Endothelial cell of umbilical vein (primary cell): ENCODE data around the gene GRWD1. TPM values are rescaled to one million over a fixed set of nuclear protein-coding genes. Genes with fewer than 3 reads are reported as not detected.

Experiments
- BruUV-seq: library from RNA; stranded (reverse); fragments of 400-500 nt; replicated peaks from 2 replicates; lab custom pipeline; 2021; lab: Mats Ljungman, UMichigan
- CTCF ChIA-PET: fragments of 300-600, 350-600 bp; sonication (Branson Sonifier 250); formaldehyde crosslinking; loops from one replicate; lab custom pipeline; 2021; ENCODE audit warnings: antibody characterized with exemption, inconsistent platforms; lab: Charles Lee
- POLR2A ChIA-PET: fragments of 300-600, 350-600 bp; sonication (Branson Sonifier 250); formaldehyde crosslinking; loops from one replicate; lab custom pipeline; 2021; ENCODE audit warnings: antibody characterized with exemption, inconsistent platforms; lab: Charles Lee
- DNase-seq: peaks from one replicate; pipeline ENCODE4 v3.0.0-alpha.2; 2011; ENCODE audit warnings: low read depth, low spot score
- FAIRE-seq: peaks from 2 replicates; lab custom pipeline; 2011; peaks lifted over from hg19 to GRCh38; lab: Jason Lieb, UNC
- H2AFZ ChIP-seq: 2 replicates; pipeline ENCODE4 v1.6.0; 2012; ENCODE audit warnings: low read depth, low read length, control low read depth, inconsistent platforms
- H3K27ac ChIP-seq: 2 replicates; pipeline ENCODE4 v1.5.1; 2011; ENCODE audit warnings: low read depth, mild to moderate bottlenecking, control low read depth, low read length, moderate library complexity; ENCODE audit not compliant: insufficient read depth
- H3K27me3 ChIP-seq, 2 experiments: 2 replicates each; pipeline versions ENCODE4 v1.6.0 to v1.6.1; 2011; ENCODE audit warnings: low read length in 2 of 2, mixed read lengths in 1 of 2; ENCODE audit not compliant: control insufficient read depth in 2 of 2, insufficient read depth in 2 of 2
- H3K36me3 ChIP-seq, 2 experiments: 2 replicates in 1 of 2; 3 replicates in 1 of 2; pipeline ENCODE4 v1.5.1; 2011; ENCODE audit warnings: low read length in 2 of 2, mild to moderate bottlenecking in 1 of 2, moderate library complexity in 1 of 2; ENCODE audit not compliant: control insufficient read depth in 2 of 2, insufficient read depth in 2 of 2; ENCODE audit errors: extremely low read depth in 1 of 2
- H3K4me1 ChIP-seq: 3 replicates; pipeline ENCODE4 v1.5.1; 2011; ENCODE audit warnings: mild to moderate bottlenecking, low read length; ENCODE audit not compliant: control insufficient read depth, insufficient read depth; ENCODE audit errors: extremely low read depth
- H3K4me2 ChIP-seq: 2 replicates; pipeline ENCODE4 v1.6.1; 2011; ENCODE audit warnings: low read length, control low read depth, mixed read lengths; ENCODE audit not compliant: insufficient read depth
- H3K4me3 ChIP-seq, 3 experiments: fragments of 200-600 bp in 1 of 3; sonication (generic), shearing (Covaris generic) in 1 of 3; replicated peaks in 1 of 3; 2 replicates each; pipeline ENCODE4 v1.5.1; 2011 to 2016; ENCODE audit warnings: control low read depth in 3 of 3, low read length in 3 of 3, mild to moderate bottlenecking in 2 of 3, inconsistent platforms in 1 of 3, low read depth in 1 of 3, moderate library complexity in 1 of 3; ENCODE audit not compliant: insufficient read depth in 1 of 3
- H3K79me2 ChIP-seq: 2 replicates; pipeline ENCODE4 v1.6.0; 2012; ENCODE audit warnings: low read length, inconsistent platforms; ENCODE audit not compliant: control insufficient read depth, insufficient read depth
- H3K9ac ChIP-seq: replicated peaks from 2 replicates; pipeline ENCODE3; 2011; ENCODE audit warnings: low read length, control low read depth; ENCODE audit not compliant: insufficient read depth; ENCODE audit errors: extremely low read depth
- H3K9me1 ChIP-seq: replicated peaks from 3 replicates; pipeline ENCODE4 v1.6.0; 2011; ENCODE audit warnings: mild to moderate bottlenecking, low read length; ENCODE audit not compliant: control insufficient read depth, insufficient read depth; ENCODE audit errors: extremely low read depth
- H3K9me3 ChIP-seq: replicated peaks from 2 replicates; pipeline ENCODE4 v1.5.1; 2012; ENCODE audit warnings: low read length, inconsistent platforms; ENCODE audit not compliant: control insufficient read depth, insufficient read depth
- H4K20me1 ChIP-seq: replicated peaks from 2 replicates; pipeline ENCODE3; 2011; ENCODE audit warnings: mild to moderate bottlenecking, low read length; ENCODE audit not compliant: control insufficient read depth, insufficient read depth; ENCODE audit errors: extremely low read depth
- GATA2 ChIP-seq: IDR thresholded peaks from 2 replicates; pipeline ENCODE4 v1.7.0; 2011; ENCODE audit warnings: low read depth, mild to moderate bottlenecking, moderate library complexity, mixed read lengths, low read length; ENCODE audit not compliant: insufficient read length, insufficient read depth
- MYC ChIP-seq: IDR thresholded peaks from one replicate; pipeline ENCODE4 v1.6.1; 2011; ENCODE audit warnings: mild to moderate bottlenecking, low read depth, low read length
- POLR2A ChIP-seq: IDR thresholded peaks from 2 replicates; pipeline ENCODE4 v1.6.1; 2012; ENCODE audit warnings: low read depth, mild to moderate bottlenecking, control low read depth, low read length
- POLR2AphosphoS5 ChIP-seq: IDR thresholded peaks from 2 replicates; pipeline ENCODE4 v1.6.1; 2012; ENCODE audit warnings: low read depth, mild to moderate bottlenecking, control low read depth, low read length, moderate library complexity; ENCODE audit not compliant: insufficient read depth
- dilution Hi-C: fragments of 300-500 bp; cut with MboI; formaldehyde crosslinking; loops from one replicate; pipeline ENCODE4 v1.15.0; 2019; ENCODE audit warnings: low sequenced_read_pairs; ENCODE audit not compliant: extremely low pct_ligation_motif_present
- intact Hi-C: fragments of 100-400 bp; cut with micrococcal nuclease; formaldehyde crosslinking; loops from one replicate; pipeline ENCODE4 v1.10.0; 2022
- polyA plus RNA-seq, 4 experiments: library from polyadenylated mRNA; depleted of rRNA in 3 of 4; stranded (reverse) in 3 of 4; unstranded in 1 of 4; fragments of >200 nt; gene quantifications; 2 replicates each; pipeline versions ENCODE4 v1.2.1 to v1.2.3, GENCODE V29; 2011 to 2012; ENCODE audit warnings: missing spikeins in 1 of 4
- total RNA-seq: library from RNA; stranded (reverse); gene quantifications from 2 replicates; pipeline ENCODE4 v1.2.3, GENCODE V29; 2021
- TF ChIP-seq, protein P1 (sequence below): IDR thresholded peaks from 2 replicates; pipeline ENCODE4 v1.6.1; 2011; ENCODE audit not compliant: insufficient read depth, insufficient read length
- TF ChIP-seq, protein P2 (sequence below), 2 donors: IDR thresholded peaks; 1 replicate in 1 of 2; 2 replicates in 1 of 2; pipeline ENCODE4 v1.5.1; 2011; ENCODE audit warnings: low read length in 2 of 2, mild to moderate bottlenecking in 2 of 2, moderate library complexity in 2 of 2, control low read depth in 1 of 2, inconsistent platforms in 1 of 2, low read depth in 1 of 2; ENCODE audit not compliant: insufficient read depth in 1 of 2; ENCODE audit errors: extremely low read depth in 1 of 2

The GRWD1 gene
- total and polyA plus RNA-seq, 2 donors (not counting 3 experiments of a cell fraction or from before 2014, with no cell fraction given), result 26.3 to 52.7 TPM

DNA sequence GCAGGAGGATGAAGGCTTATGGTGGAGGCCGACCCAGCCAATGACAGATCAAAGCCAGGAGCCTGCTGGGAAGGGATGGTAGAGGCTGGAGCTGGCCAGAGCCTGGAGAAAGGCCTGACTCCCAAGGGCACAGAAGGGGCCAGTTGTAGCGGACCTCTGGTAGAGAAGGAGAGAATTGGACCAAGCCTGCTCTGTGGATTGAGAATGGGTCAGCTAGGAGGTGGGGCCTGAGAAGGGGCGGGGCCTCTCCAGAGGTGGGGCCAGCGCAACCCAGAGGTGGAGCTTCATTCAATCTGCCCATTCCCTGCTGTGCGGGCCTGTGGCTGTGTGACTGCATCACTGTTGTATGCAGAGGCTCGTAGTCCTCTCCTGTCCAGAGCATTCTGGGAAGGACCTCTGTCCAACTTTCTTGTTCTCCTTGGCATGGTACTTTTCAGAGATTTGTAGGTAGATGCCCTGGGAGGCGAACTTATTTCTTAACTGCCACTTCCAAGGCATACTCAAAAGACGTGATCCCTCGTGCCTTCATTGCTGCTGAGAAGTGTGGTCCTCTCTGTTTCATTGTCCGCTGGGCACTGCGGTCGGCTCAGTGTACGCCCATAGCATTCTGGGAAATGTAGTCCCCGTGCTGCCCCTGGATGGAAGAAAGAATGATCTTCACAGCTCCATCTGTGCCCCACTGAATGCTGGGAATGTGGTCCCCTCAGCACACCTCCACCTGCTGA, 45.6 kb upstream of the GRWD1 start:
- DNase-seq (peak; percentile 75), FAIRE-seq (peak; percentile 78)
- CTCF ChIA-PET, result interaction anchor here (0.7 to 3.1 kb wide), 3 partner anchors 9 to 45 kb away, joined by 3 to 22 read pairs (median 8); partner anchors contain the start of gene KDELR1
- Histone ChIP-seq H3K36me3 (no peaks in the 10 kb centered on the region), H3K9me1 (no peaks in the 10 kb centered on the region), H3K4me2 (peak overlapping the region; percentile 48), H2AFZ (peak overlapping the region; percentile 72), H3K4me1 (peaks cover 10% of the 10 kb centered on the region), H3K27ac (no peak overlapping the region), H3K79me2 (no peaks in the 10 kb centered on the region), H3K27me3 (peaks cover 10 to 12% of the 10 kb centered on the region in 2 experiments), H3K9ac (no peak overlapping the region), H4K20me1 (no peaks in the 10 kb centered on the region), H3K4me3 (peak overlapping the region in 1 of 3 experiments; percentile 11), H3K9me3 (no peaks in the 10 kb centered on the region)
- dilution Hi-C loops (no loop called here), intact Hi-C loops (no loop called here)
- POLR2A ChIA-PET, result interaction anchor here (0.7 to 0.9 kb wide), 2 partner anchors 36 to 46 kb away, joined by 4 to 5 read pairs; partner anchors contain the start of genes SYNGR4 and TMEM143
- TF ChIP-seq POLR2A (peak; percentile 55), GATA2 (no peak), MYC (no peak), POLR2AphosphoS5 (no peak)
- TF ChIP-seq, protein P1, sequence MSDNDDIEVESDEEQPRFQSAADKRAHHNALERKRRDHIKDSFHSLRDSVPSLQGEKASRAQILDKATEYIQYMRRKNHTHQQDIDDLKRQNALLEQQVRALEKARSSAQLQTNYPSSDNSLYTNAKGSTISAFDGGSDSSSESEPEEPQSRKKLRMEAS, result no peak
- TF ChIP-seq, protein P2, sequence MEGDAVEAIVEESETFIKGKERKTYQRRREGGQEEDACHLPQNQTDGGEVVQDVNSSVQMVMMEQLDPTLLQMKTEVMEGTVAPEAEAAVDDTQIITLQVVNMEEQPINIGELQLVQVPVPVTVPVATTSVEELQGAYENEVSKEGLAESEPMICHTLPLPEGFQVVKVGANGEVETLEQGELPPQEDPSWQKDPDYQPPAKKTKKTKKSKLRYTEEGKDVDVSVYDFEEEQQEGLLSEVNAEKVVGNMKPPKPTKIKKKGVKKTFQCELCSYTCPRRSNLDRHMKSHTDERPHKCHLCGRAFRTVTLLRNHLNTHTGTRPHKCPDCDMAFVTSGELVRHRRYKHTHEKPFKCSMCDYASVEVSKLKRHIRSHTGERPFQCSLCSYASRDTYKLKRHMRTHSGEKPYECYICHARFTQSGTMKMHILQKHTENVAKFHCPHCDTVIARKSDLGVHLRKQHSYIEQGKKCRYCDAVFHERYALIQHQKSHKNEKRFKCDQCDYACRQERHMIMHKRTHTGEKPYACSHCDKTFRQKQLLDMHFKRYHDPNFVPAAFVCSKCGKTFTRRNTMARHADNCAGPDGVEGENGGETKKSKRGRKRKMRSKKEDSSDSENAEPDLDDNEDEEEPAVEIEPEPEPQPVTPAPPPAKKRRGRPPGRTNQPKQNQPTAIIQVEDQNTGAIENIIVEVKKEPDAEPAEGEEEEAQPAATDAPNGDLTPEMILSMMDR (IDR thresholded peaks at IDR 0.05; ENCODE audit: extremely low read depth in 1 of 2, insufficient read depth in 1 of 2, low read depth in 1 of 2, low read length in 2 of 2), result no peak
- BruUV-seq, result no TSS peak
